Ishikawa (cell line): ENCODE data around the gene GRIN2A.

Source experiments
- CEBPB ChIP-seq: IDR thresholded peaks from 2 replicates; pipeline ENCODE4 v1.6.1; 2012
- CREB1 ChIP-seq: IDR thresholded peaks from 2 replicates; pipeline ENCODE4 v1.6.1; 2012; ENCODE audit warnings: low read depth
- EGR1 ChIP-seq: IDR thresholded peaks from 2 replicates; pipeline ENCODE4 v1.6.1; 2012
- EP300 ChIP-seq: IDR thresholded peaks from 2 replicates; pipeline ENCODE4 v1.6.1; 2012; ENCODE audit warnings: borderline replicate concordance
- FOXM1 ChIP-seq: IDR thresholded peaks from 2 replicates; pipeline ENCODE4 v1.6.1; 2012; ENCODE audit warnings: low read depth, borderline replicate concordance
- MAX ChIP-seq: IDR thresholded peaks from 2 replicates; pipeline ENCODE4 v1.6.1; 2012
- NFIC ChIP-seq: IDR thresholded peaks from 2 replicates; pipeline ENCODE4 v1.6.1; 2012
- RAD21 ChIP-seq: IDR thresholded peaks from 2 replicates; pipeline ENCODE4 v1.6.1; 2012; ENCODE audit warnings: low read depth
- REST ChIP-seq: IDR thresholded peaks from 2 replicates; pipeline ENCODE4 v1.6.1; 2012; ENCODE audit warnings: low read depth, mild to moderate bottlenecking
- TAF1 ChIP-seq: IDR thresholded peaks from 2 replicates; pipeline ENCODE4 v1.6.1; 2012; ENCODE audit warnings: low read depth, mild to moderate bottlenecking
- TCF12 ChIP-seq: IDR thresholded peaks from 2 replicates; pipeline ENCODE4 v1.6.1; 2012; ENCODE audit warnings: low read depth
- TEAD4 ChIP-seq: IDR thresholded peaks from 2 replicates; pipeline ENCODE4 v1.6.1; 2012
- USF1 ChIP-seq: IDR thresholded peaks from 2 replicates; pipeline ENCODE4 v1.6.1; 2012
- YY1 ChIP-seq: IDR thresholded peaks from 2 replicates; pipeline ENCODE4 v1.6.1; 2012; ENCODE audit warnings: low read depth
- ZBTB7A ChIP-seq: IDR thresholded peaks from 2 replicates; pipeline ENCODE4 v1.6.1; 2012; ENCODE audit warnings: low read depth

The GRIN2A gene

GRCh38 chr16:9772526-9773225 is 409.6 kb downstream of the GRIN2A start:
- no peak for TF ChIP-seq CEBPB

- TF ChIP-seq MAX, result no peak
- no peak for TF ChIP-seq USF1
Observed at GRCh38 chr16:9766891-9767290, 415.3 kb downstream of the GRIN2A start.

GRCh38 chr16:9763505-9763904 is 418.7 kb downstream of the GRIN2A start:
- no peak for TF ChIP-seq ZBTB7A
- TF ChIP-seq REST, result no peak
- no peak for TF ChIP-seq TAF1
- TF ChIP-seq EGR1, result no peak
- TF ChIP-seq CREB1, result no peak
- TF ChIP-seq RAD21, result no peak
- TF ChIP-seq YY1, result no peak
- no peak for TF ChIP-seq FOXM1
- no peak for TF ChIP-seq TCF12
- TF ChIP-seq MAX, result no peak
- no peak for TF ChIP-seq TEAD4
- no peak for TF ChIP-seq NFIC
- TF ChIP-seq USF1, result no peak
- TF ChIP-seq CEBPB, result no peak
- TF ChIP-seq EP300, result no peak

- TF ChIP-seq USF1, result no peak
- TF ChIP-seq TCF12, result no peak
- no peak for TF ChIP-seq FOXM1
- TF ChIP-seq CREB1, result no peak
- no peak for TF ChIP-seq ZBTB7A
- TF ChIP-seq RAD21, result no peak
- no peak for TF ChIP-seq NFIC
- no peak for TF ChIP-seq TAF1
- TF ChIP-seq EGR1, result no peak
- TF ChIP-seq REST, result no peak
- TF ChIP-seq MAX, result no peak
- no peak for TF ChIP-seq CEBPB
- TF ChIP-seq EP300, result no peak
- TF ChIP-seq YY1, result no peak
- no peak for TF ChIP-seq TEAD4
Observed at GRCh38 chr16:9761870-9762269, 420.4 kb downstream of the GRIN2A start.

- TF ChIP-seq EP300 (no peak), CREB1 (no peak), YY1 (no peak), RAD21 (no peak), TEAD4 (no peak), USF1 (no peak), NFIC (no peak), CEBPB (no peak), FOXM1 (no peak), EGR1 (no peak), MAX (no peak)
Observed at GRCh38 chr16:9757687-9758086, 424.5 kb downstream of the GRIN2A start.
